ENCODE data around the gene WFDC1.

Gene WFDC1, protein sequence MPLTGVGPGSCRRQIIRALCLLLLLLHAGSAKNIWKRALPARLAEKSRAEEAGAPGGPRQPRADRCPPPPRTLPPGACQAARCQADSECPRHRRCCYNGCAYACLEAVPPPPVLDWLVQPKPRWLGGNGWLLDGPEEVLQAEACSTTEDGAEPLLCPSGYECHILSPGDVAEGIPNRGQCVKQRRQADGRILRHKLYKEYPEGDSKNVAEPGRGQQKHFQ

DNA sequence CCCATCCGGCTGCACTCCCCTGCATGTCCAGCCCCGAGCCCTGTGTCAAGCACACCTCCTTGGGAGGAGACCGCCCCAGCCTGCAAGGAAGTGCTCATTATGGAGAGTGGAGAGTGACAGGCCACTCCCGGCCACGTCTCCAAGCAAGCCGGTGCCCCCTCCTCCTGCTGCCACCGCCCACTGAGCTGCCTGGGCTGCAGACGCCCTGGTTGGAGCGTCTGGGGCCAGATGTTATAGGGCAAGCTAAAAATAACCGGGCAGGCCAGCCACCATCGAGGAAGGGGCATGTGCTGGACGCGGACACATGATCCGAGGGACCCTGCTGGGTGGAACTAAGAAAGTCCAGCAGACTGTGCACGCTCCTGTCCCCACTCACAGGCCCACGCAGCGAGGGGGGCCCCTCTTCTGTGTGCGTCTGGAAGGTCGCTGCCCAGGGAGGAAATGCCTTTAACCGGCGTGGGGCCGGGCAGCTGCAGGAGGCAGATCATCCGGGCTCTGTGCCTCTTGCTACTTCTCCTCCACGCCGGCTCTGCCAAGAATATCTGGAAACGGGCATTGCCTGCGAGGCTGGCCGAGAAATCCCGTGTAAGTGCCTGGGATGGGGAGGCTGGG is at the start of gene WFDC1:
Gene WFDC1 (plus strand): TSS at position 348 of the 612 bp plus-strand sequence. CDS start 94 bp downstream, at position 442.
- Mint-ChIP-seq H3K27ac (peak within 1 kb of the TSS; percentile 56 to 72 (median 70)), H3K9me3 (no peaks in the 10 kb centered on the region), H3K4me1 (peaks cover 47% of the 10 kb centered on the region), H3K27me3 (ENCODE audit: low read depth) (peaks cover 44% of the 10 kb centered on the region), H3K4me3 (peak within 1 kb of the TSS; percentile 48 to 71 (median 56)), H3K36me3 (ENCODE audit: low read depth) (no peaks in the 10 kb centered on the region)
- TF ChIP-seq, protein P1, sequence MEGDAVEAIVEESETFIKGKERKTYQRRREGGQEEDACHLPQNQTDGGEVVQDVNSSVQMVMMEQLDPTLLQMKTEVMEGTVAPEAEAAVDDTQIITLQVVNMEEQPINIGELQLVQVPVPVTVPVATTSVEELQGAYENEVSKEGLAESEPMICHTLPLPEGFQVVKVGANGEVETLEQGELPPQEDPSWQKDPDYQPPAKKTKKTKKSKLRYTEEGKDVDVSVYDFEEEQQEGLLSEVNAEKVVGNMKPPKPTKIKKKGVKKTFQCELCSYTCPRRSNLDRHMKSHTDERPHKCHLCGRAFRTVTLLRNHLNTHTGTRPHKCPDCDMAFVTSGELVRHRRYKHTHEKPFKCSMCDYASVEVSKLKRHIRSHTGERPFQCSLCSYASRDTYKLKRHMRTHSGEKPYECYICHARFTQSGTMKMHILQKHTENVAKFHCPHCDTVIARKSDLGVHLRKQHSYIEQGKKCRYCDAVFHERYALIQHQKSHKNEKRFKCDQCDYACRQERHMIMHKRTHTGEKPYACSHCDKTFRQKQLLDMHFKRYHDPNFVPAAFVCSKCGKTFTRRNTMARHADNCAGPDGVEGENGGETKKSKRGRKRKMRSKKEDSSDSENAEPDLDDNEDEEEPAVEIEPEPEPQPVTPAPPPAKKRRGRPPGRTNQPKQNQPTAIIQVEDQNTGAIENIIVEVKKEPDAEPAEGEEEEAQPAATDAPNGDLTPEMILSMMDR (IDR thresholded peaks at IDR 0.05; ENCODE audit: unreplicated experiment in 3 of 3): no peak

DNA sequence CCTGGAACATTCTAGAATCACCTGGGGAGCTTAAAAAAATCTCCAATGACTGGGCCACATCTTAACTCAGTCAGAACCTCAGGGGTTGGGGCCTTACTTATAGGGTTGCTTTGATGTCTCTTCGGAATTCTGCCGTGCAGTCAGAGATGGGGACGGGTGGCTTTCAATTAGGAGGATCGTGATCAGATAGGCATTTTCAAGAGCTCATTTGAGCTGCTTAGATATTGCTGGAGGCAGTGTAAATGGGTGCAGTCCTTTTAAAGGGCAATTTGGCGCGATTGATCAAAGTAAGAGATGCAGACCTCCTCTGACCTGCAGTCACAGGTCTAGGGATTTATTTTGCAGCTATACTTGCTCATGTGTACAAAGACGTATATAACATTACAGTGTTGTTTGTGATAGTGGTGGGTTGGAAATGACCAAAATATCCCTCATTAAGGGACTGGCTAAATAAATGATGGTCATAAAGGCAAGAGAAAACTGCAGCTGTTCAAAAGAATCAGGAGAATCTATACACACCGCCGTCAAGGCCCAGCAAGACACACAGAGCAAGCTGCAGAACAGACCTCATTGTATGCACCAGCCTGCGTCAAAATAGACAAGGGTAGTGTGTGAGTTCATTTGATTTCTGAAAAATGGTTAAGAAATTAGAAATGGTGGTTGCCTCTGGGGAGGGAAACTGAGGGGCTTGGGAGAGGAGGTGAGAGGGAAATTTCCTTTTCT is 48.6 kb upstream of the WFDC1 start:
- Mint-ChIP-seq H3K9me3 (peaks cover 5% of the 10 kb centered on the region), H3K27ac (peak overlapping the region in 2 of 3 experiments; percentile 42 to 68)

DNA sequence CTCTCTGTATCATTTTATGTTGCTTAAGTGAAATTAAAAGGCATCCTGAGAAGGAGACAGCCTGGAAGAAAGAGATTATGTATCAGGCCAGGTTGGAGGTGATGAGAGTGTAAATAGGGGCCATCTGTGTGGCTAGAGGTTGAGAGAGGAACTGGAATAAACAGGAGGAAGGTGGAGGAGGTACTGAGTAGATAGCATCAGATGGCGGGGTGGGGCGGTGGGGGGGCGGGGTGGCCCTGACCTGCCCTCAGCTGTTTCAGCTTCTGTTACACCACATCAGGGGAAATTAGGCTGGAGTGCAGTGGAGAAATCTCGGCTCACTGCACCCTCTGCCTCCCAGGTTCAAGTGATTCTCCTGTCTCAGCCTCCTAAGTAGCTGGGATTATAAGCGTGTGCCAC is 48.0 kb upstream of the WFDC1 start:
- Mint-ChIP-seq H3K9me3 (peaks cover 7% of the 10 kb centered on the region), H3K36me3 (ENCODE audit: low read depth) (no peaks in the 10 kb centered on the region), H3K4me1 (peaks cover 23% of the 10 kb centered on the region), H3K27ac (peak overlapping the region in 2 of 3 experiments; percentile 42 to 68), H3K4me3 (no peak overlapping the region), H3K27me3 (ENCODE audit: low read depth) (peaks cover 7% of the 10 kb centered on the region)
- TF ChIP-seq, protein P1 (IDR thresholded peaks at IDR 0.05; ENCODE audit: unreplicated experiment in 3 of 3): no peak

More for the DNA sequence above, 48.6 kb upstream of the WFDC1 start:
- TF ChIP-seq, protein P1 (IDR thresholded peaks at IDR 0.05; ENCODE audit: unreplicated experiment in 3 of 3): no peak
- H3K4me3 Mint-ChIP-seq: no peak overlapping the region
- H3K4me1 Mint-ChIP-seq: peaks cover 28% of the 10 kb centered on the region
- no peaks in the 10 kb centered on the region for H3K36me3 Mint-ChIP-seq (ENCODE audit: low read depth)
- H3K27me3 Mint-ChIP-seq (ENCODE audit: low read depth): peaks cover 13% of the 10 kb centered on the region

DNA sequence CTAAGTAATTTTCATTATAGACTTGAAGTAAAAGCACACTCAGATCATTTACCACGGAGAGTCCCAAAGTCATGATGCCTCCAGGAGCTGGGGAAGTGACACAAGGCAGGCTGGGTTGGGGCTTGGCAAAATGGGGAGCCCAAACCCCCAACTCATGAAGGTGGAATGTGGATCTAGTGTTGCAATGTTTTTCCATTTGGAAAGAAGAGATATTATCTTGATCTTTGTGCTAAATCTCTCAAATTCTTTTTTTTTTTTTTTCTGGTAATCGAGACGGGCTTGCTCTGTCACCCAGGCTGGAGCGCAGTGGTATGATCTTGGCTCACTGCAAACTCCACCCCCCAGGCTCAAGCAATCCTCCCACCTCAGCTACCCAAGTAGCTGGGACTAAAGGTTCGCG is 47.3 kb upstream of the WFDC1 start:
- Mint-ChIP-seq H3K9me3 (peaks cover 8% of the 10 kb centered on the region), H3K4me3 (no peak overlapping the region), H3K27me3 (ENCODE audit: low read depth) (peaks cover 7% of the 10 kb centered on the region), H3K27ac (no peak overlapping the region), H3K36me3 (ENCODE audit: low read depth) (no peaks in the 10 kb centered on the region), H3K4me1 (peaks cover 20% of the 10 kb centered on the region)
- TF ChIP-seq, protein P1 (IDR thresholded peaks at IDR 0.05; ENCODE audit: unreplicated experiment in 3 of 3): no peak

DNA sequence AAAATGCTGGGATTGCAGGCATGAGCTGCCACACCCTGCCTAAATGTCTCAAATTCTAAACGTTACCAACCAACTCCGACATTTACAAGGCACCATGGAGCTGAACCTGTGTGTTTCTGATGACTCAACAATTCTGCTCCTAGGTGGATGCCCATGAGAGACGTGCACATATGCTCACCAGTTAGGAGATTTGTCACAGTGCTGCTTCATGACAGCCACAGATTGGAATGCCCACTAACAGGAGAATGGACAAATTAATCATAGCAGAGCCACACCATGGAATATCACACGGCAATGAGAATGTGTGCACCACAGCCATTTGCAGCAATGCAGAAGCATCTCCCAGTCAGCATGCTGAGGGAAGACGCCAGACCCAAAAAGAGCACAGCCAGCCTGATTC is 46.8 kb upstream of the WFDC1 start:
- Mint-ChIP-seq H3K4me3 (no peak overlapping the region), H3K36me3 (ENCODE audit: low read depth) (no peaks in the 10 kb centered on the region), H3K27ac (no peak overlapping the region), H3K4me1 (peaks cover 20% of the 10 kb centered on the region), H3K27me3 (ENCODE audit: low read depth) (peaks cover 7% of the 10 kb centered on the region), H3K9me3 (peaks cover 8% of the 10 kb centered on the region)
- TF ChIP-seq, protein P1 (IDR thresholded peaks at IDR 0.05; ENCODE audit: unreplicated experiment in 3 of 3): no peak

All from nephron (organoid).